GM19397 (cell line): ENCODE data around the gene CDH19.
"Not testable (repeated sequence)": the region's sequence is repeated elsewhere in the genome, so short reads cannot be mapped to it uniquely, and the experiment has no call there.

Source experiments
- ATAC-seq: cut with Tn5 transposase; IDR thresholded peaks from one replicate; pipeline ENCODE4 v1.9.1; 2021; ENCODE audit warnings: mild to moderate bottlenecking, moderate library complexity; ENCODE audit not compliant: unreplicated experiment

CDH19 gene

DNA sequence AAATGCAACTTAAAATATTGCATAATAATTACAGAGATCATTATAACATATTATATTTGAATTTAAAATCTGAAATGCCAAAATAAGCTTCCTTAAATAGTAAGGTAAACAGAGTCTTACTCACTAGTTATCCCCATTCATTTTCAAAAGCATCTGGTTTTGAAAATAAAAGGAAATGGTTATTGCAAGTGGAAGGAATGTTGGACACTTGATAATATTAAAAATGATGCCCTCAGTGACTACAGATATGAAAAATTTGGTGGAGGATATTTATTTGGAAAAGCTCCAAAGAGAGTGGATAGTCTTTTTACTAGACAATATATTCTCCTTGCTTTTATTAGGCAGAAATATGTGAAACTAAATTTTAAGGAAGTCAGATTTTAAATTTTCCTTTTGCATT is 39.7 kb downstream of the CDH19 start:
- no peak for ATAC-seq

DNA sequence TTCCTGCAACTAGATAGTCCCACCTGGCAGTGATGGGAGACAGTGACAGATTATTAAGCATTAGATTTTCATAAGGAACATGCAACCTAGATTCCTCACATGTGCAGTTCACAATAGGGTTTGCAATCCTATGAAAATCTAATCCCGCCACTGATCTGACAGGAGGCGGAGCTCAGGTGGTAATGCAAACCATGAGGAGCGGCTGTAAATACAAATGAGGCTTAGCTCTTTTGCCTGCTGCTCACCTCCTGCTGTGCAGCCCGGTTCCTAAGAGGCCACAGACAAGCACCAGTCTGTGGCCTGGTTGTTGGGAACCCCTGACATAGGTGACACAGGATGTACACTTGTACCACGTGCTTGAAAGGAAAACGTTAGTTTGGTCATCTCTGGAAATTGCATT is 41.6 kb downstream of the CDH19 start:
- ATAC-seq, result no peak

DNA sequence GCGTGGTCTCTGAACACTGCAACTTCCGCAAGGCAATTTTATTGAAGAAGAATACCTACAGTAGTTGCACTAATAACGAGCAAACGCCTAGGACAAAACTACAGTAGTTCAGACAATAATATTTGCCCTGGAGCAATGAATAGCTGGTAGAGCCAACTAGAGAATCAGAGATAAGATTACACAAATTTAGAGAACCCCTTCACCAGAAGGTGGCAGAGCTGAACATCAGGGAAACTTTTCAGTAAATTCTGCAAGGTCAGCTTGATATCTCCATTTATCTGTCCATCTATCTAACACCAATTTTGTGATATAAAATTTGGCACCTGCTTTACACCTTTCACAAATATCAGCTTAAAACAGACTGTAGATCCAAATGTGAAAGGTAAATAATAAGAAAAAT is 43.8 kb downstream of the CDH19 start:
- no peak for ATAC-seq

DNA sequence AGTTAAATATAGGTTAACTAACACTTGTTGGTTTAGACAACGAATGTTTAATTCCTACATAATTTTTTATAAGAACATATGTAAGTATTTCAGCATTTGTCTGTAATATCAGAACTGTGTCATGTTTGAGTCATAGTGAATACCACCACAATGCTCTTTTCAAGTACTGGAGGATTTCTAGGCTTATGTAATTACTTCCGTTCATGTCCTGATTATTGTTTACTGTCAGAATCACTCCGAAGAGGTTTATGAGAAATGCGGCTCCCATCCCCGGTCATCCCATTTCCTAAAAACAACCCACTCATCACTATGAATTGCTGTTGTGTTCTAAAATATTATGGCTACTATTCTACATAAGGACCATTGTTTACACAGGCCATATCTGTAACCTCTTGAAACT is 45.1 kb downstream of the CDH19 start:
- no peak for ATAC-seq

DNA sequence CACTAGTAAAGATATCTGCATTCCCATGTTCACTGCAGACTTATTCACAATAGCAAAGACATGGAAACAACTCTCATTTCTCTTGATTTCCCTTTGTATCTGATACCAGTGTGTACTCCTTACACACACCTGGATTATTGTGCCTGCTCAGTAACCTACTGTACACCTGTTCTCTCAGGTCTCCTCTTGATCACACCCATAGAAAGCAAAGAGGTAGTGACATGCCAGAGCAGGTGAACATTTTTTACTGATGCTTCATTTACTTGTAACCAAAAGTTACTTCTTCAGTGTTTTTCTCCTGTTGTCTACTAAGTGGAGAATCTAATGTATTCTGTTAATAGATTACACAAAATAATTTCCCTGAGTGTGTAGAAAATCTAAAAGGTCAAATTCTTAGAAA is 46.8 kb downstream of the CDH19 start:
- no peak for ATAC-seq

DNA sequence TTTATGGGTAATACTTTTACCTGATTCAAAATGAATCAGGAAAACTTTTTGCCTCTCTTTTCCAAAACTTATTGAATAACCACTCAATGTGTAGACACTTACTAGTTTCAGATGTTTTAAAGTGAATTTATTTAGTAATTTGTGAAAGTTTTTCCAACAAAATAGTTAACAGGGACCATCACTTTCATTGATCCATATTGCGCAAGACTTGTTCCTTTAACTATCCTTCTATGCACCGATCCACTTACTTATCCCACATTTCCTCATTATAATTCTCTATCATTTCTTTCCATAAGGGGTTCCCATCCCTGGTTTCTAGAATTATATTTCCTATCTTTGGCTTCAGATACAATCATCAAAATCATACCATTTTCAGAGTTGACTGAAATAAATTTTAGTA is 48.3 kb downstream of the CDH19 start:
- ATAC-seq, result no peak

DNA sequence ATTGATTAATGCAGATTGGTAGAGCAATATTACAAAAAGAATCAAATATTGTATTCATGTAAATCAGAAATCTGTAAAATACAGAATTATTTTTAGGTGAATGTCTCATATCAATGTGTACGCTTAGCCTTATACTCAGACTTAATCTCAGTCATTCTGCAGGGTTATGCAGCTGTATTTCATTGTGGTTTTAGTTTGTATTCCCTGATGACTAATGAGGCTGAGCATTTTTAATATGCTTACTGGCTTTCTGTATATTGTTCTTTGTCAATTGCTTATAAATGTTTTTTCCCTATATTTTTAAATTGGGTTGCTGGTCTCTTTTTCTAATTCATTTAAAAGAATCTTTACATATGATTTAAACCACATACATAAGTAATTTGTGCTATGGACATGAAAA is 50.1 kb downstream of the CDH19 start:
- no peak for ATAC-seq

DNA sequence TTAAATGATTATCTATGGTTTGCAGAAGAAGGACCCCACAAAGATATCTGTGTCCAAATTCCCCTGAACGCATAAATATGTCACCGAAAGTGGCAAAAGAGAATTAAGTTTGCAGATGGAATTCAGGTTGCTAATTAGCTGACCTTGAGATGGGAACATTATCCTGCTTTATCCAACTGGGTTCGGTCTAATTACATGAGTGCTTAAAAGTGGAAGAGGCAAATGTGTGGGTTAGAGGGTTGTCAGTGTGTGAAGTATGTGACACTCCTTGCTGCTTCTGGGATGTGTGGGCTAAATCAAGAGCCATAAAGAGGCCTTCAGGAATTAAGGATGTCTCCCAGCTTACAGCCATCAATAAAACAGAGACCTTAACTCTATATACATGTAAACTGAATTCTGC is 53.5 kb downstream of the CDH19 start:
- ATAC-seq, result no peak

DNA sequence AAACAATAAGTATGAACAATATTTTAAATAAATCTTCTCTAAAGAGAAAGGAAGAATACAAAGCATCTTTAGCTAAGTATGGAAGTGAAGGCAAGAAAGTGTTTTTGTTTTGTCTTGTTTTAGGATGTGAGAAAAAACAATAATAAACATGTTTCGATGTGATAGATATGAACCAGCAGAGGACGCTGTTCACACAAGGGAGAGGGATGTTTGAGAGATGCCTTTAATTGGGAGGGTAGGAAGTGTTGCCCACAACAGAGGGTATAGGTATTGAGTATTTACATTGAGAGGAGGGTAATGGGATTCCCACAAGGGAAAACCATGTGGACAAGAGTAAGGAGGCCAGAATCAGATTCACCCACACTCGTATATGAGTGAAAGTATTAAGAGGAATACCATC is 55.1 kb downstream of the CDH19 start:
- no peak for ATAC-seq

DNA sequence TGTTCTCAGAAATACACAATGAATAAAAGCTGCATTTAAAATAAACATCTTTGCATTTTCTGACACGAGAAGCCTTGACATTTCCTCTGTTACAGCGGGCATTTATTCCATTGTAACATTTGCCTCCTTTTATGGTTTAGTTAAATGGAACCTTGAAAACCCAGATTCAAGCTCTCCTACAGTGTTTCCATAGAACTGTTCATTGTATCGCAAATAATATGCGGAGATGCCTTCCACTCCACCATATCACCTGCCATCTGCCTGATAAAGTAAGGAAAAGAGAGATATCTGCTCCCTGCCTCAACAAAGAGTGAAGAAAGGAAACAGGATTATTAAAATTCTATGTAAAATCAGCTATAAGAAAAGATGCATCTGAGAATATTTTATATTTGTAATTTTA is 69.8 kb downstream of the CDH19 start:
- ATAC-seq, result no peak

DNA sequence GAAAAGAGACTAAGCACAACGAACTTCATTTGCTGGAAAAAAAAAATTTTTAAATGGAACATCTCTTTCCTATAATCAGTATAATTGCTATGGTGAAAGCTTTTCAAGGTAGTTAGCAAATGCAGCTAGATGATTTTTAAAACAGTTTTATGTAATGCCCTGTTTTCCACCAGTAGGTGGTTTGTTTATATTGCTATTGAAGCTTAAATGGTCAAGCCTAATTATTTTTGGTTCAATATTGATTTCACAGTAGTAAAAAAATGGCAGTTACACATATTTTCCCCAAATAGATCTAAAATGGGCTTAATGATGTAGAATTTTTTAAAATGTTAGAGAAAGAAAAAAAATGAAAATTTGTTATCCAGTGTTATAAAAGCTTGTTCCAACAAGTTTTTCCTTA is 70.2 kb downstream of the CDH19 start:
- ATAC-seq, result no peak

DNA sequence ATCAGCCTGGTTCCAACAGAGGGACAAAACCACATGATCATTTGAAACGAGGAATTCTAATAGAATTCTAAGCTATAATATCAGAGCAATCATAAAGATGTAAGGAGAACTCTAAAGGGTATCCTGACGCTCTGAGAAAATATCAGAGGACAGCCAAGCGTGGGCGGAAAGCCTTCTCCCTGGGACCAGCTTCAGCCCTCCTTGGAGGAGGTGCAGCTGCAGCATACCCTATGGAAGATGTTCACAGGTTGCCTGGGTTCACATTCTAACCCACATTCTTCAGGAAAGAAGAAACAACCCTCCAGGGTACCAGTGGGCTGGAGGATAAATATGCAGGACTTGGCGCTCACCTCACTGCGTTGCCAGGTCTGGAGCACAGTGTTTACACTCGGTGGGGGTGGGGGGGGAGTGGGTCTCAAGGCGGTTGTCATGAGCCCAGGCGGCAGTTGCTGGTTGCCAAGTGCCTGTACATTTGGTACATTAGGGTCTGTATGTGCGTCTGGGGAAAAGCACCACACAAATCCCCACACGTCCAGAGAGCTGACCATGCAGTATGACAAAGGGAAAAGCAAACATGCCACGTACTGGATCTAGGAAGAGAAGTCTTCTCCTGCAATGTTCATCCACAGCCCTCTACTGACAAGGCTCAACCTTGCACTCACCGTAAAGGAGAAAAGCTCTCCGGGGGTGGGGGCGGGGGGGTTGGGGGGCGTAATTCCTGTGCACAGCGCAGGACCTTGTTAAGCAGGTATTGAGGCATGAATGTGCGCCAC is 80.5 kb downstream of the CDH19 start:
- ATAC-seq, result no peak

DNA sequence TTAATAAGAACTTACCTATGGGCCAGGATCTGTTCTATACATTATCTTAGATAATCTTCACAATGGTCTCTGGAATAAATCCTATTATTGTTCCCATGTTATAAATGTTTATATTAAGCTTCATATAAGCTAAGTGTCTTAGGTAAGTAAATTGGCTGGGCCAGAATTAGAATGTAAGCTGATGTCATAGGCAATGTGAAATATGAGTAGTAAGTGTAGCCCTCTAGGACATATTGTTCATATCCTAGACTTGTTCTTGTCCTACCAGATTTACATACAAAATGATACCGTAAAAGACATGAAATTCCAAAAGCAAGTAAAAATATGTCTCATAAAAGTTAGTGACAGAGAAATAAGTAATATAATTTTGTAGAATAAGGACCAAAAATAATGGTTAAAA is 89.9 kb downstream of the CDH19 start:
- ATAC-seq, result no peak

DNA sequence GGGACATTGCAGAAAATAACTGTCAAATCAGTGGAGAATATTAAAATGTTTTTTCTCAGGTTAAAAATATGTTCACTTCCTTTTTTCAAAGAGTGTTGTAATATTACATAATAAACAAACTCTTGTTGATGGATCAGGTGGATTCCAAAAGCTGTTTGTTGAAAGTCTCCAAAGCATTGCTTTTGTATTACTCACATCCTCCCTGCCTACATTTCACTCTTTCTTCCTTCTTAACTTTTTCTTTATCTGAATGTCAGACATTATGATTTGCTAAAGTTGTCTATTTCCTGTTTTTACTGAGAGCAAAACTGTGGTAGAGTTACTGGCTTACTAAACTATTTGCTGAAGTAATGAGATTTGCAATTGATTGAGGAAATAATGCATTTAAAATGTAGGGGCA is 92.1 kb downstream of the CDH19 start:
- no peak for ATAC-seq

DNA sequence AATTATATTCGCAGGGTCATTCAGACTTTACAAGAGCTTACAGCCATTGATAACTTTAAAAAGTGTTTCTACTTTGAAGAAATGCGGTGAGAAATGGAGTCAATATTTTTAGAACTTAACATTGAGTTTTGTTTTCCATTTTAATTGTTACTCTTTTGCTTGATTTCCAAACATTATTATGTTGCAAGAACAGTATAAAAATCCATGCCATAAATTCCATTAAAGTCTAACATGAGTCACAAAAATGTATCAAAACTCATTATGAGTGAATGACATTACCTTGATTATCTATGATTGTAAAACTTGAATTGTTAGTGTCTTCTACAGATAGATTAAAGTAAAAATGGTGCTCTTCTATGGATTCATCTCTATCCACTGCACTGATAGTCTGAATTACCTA is 92.6 kb downstream of the CDH19 start:
- no peak for ATAC-seq

DNA sequence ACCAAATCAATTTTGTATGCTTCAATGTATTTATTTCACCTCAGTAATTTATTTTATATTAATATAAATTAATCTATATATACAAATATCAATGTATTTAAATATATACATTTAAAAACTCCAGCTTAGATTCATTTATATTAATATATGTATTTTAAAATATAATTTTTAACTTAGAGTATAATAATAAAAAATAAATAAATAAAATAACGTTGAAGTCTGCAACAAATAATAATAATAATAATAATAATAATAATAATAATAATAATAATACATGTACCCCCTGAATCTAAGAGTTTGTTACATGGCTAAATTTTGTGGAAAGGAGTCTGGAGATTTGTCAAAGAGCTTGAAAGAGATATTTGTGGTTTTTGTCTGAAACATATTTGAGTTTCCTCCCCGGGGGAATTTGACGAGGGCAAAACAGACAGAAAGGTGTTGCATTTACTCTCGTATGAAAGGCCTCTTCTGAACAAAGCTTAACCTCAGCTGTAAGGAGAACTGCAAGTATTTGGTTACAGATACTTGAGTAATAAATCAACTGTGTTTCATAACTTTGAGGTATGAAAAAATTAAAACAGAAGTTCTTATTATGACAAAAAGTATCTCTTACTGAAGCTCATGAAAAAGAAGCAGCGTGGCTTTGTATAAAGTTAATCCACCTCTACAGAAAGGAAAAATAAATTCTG is 93.4 kb downstream of the CDH19 start:
- ATAC-seq, result no peak

DNA sequence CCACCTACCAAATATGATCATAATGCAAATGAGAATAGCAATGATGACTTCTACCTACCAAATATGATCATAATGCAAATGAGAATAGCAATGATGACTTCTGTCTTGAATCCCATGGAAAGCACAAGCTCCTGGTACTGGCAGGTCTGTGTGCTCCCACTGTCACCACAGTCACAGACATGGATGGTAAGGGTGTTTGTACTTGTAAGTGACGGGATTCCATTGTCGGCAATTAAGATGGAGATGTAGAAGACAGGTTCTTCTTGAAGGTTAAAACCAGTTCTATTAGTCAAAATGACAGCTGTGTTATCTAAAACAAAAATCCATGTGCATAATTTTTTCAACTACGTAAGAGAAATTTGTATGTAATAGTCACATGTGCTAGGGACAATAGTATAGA is 95.0 kb downstream of the CDH19 start:
- no peak for ATAC-seq

DNA sequence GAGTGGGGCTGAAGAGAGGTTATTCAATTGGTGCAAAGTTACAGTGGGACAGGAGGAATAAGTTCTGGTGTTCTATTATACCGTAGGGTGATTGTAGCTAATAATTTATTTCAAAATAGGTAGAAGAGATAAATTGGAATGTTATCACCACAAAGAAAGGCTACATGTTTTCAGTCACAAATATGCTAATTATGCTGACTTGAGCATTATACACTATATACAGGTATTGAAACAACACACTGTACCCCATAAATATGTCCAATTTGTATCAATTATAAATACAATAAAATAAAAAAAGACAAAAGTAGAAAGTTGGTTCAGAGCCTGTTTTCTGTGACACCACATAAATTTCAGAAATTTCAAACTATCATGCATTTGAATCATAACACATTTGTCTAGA is 97.7 kb downstream of the CDH19 start:
- ATAC-seq, result no peak

DNA sequence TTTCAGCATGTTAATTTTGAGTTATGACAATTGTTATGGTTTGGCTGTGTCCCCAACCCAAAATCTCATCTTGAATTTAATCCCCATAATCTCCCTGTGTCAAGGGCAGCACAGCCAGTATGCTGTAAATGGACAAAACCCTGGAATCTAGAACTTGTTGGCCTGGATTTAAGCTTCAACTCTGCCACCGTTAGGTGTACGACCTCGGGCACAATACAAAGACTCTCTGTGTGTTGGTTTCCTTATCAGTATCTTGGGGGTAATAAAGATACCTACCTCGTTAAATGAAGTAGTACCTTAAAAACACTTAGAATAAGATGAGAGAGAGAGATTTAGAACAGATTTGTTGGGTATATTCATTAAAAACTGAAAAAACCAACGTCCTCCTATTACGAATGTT is 106.5 kb downstream of the CDH19 start:
- ATAC-seq, result no peak

DNA sequence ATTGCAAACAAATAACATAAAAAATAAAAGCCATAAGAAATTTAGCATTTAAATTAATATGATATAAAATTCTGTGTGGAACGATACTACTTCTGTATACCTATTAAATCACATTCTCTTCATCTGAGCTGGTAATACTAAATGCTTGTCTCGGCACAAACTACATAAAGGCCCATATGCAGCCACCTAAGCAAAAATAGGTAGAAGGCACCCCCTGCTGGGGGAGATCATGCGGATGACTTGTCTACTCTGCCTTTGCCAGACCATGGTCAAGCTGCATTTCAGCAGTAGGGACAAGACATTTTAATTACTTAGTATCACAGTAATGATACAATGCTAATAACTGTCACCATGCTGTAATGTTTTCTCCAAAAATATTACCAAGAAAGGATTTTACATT is 108.0 kb downstream of the CDH19 start:
- no peak for ATAC-seq

DNA sequence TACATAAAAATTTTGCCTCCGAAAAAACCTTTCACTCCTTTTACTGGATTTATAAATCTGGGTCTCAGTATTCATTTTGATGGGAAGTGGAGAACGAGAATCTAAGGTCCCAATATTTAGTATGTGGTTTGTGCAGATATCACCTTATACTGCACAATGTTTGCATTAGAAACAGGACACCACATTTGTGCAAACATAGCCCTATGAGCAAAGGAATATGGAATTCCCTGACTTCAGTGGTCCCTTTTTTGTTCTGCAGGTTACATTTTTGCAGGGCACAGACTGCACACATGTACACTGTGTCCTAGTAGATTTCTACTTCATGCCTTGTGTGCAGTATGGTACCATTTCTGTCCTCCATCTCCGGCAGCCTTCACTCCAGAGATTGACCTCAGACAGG is 130.0 kb downstream of the CDH19 start:
- ATAC-seq, result no peak

DNA sequence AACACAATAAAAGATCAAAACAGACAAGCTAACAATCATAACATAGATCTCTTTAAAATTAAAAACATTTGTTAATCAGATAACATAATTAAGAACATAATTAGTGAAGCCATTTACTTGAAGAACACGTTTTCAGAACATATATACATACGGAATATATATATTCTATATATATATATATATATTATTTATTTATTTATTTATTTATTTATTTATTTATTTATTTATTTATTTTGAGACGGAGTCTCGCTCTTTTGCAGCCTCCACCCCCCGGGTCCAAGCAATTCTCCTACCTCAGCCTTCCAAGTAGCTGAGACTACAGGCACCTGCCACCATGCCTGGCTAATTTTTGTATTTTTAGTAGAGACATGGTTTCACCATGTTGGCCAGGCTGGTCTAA is 137.7 kb downstream of the CDH19 start:
- not testable (repeated sequence) for ATAC-seq

DNA sequence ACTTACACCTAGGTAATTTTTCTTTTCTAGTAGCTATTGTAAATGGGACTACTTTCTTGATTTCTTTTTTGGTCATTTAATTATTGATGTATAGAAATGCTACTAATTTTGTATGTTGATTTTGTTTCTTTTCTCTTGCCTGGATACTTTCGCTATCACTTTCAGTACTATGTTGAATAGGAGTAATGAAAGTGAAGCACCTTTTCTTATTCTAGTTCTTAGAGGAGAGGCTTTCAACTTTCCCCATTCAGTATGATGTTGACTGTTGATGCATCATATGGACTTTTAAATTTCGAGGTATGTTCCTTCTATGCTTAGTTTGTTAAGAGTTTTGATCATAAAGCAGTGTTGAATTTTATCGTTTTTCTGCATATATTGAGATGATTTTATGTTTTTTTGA is 142.5 kb downstream of the CDH19 start:
- ATAC-seq, result no peak
